HG03280 (cell line): ENCODE data around the gene CRIM1.
A peak's percentile ranks its signal among the peaks of the same experiment; 100 is the strongest.
"Not testable (repeated sequence)": the region's sequence is repeated elsewhere in the genome, so short reads cannot be mapped to it uniquely, and the experiment has no call there.

Source experiments
- ATAC-seq: cut with Tn5 transposase; IDR thresholded peaks from one replicate; pipeline ENCODE4 v1.9.1; 2021; ENCODE audit warnings: mild to moderate bottlenecking, moderate library complexity; ENCODE audit not compliant: unreplicated experiment

The CRIM1 gene

GRCh38 chr2:36351291-36351690 is 4.3 kb upstream of the CRIM1 start:
- ATAC-seq, result no peak

DNA sequence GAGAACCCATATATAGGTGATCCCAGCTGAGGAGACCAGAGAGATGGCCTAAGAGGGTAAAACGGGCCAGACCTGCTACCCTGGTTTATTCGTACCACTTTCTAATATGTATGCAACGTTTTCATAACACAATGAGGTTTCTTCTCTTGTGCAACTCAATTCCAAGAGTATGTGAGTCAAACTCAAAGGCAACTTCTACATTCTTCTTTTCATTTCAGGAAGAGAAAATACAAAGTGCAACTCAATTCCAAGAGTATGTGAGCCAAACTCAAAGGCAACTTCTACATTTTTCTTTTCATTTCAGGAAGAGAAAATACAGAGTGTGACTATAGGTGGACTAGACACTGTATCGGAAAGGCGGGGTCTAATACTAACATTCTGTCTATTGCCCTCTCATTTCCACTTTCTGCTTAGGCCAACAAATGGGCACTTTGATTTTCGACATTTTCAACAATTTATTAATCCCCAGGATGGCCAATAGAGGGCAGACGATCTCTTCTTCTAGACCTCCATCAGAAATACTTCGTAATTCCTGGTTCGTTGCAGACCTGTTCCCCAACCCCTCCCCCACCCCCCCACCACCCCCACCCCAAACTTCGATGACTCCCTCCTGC is 3.7 kb upstream of the CRIM1 start:
- ATAC-seq, result no peak

DNA sequence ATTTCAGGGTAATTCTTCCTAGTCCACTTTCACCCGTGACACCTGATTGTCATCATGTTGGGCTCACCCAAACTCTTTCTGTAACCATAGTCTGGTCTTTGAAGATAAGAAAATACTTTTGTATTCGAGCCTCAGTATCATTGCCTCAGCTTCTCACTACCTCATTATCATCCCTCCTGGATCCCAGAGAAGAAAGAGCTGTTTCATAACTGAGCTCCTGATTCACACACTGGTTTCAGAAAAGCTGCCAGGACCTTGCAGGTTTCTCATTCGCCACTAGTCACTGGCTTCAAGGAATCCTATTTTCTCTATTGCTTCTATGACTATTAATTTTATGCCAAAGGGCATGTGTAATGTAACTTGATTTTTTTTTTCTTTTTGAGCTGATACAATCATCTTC is 2.9 kb upstream of the CRIM1 start:
- ATAC-seq, result no peak

GRCh38 chr2:36354811-36355150 is 797 bp upstream of the CRIM1 start:
- no peak for ATAC-seq

DNA sequence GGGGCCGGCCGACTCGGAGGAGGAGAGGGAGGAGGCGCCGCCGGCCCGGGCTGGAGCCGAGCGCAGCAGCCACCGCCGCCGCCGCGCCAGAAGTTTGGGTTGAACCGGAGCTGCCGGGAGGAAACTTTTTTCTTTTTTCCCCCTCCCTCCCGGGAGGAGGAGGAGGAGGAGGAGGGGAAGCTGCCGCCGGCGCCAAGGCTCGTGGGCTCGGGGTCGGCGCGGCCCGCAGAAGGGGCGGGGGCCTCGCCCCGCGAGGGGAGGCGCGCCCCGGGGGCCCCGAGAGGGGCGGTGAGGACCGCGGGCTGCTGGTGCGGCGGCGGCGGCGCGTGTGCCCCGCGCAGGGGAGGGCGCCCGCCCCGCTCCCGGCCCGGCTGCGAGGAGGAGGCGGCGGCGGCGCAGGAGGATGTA is 316 bp downstream of the CRIM1 start:
- ATAC-seq, result peak; percentile 30

- ATAC-seq, result peak; percentile 4
These were observed 866 bp downstream of the CRIM1 start for GRCh38 chr2:36356298-36356989.

DNA sequence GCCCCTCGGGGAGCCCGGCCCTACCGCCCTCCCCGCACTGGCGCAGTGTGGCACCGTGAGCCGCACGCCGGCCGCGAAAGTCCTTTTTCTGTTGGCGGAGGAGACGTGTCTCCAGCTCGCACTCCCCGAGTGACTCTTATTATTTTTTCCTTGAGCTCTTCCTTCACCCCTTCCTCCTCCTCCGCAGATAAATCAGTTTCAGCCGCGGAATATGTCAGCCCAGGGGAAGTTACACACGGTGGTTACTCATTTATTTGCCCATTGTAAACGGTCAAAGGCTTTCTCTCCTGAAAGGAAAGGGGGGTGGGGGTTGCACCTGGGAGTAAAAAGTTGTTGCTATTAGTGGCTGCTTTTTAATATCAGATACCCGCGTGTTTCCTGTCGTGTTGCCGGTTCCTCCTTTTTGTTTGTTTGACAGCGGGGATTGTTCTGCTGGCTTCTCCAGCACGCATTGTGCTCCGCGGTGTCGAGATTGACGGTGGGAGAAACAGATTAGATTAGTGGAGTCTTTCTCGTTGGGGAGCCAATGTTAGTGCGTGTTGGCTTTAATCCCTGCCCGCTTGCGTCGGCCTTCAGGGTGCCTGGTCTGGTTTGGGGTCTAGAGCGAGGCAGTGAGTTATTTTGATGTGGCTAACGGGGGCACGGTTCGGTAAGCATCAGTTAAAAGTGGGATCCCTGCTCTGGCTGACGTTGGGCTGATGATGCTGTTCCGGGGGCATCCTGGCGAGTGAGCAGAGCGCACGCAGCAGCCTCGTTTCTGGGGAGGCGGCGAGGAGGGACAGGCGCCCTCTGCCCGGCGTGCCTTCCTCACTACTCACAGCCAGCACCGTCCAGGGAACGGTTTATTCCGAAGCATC is 1.6 kb downstream of the CRIM1 start:
- no peak for ATAC-seq

DNA sequence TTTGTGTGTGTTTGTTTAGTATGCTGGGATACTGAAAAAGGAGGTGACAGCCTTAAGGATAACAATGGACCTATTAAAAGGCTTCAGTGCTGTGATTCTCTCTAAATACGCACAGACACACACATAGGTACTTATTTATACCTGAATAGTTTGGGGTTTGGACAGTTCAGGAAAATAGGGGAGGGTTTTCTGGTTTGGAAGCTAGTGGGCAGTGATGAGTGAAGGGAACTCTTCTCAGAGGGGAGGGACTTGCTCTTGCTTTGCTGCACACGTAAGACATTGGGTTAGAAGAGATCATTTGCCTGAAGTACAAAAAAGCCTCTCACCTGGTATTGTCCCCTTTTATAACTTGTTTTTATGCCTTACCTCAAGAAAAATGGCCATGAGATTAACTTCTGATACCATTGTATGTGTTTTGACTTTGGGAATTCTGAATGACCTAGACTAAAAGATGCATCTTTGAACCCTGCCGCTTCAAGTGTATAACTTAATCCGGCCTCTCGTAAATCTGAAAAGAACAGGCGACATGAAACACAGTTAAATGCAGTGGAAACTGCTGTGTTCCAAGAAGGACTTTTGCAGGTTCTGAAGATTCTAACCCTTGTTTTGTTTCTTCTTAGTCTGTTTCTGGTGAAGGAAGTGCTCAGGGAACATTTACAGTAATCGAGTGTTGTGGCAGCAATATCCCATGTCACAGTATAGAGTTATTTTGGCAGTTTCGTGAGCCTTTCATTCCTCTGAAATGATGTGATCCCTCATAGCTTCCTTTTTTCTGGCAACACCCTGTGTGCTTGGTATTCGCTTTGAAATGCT is 2.5 kb downstream of the CRIM1 start:
- no peak for ATAC-seq

GRCh38 chr2:36359067-36359466 is 3.5 kb downstream of the CRIM1 start:
- no peak for ATAC-seq

DNA sequence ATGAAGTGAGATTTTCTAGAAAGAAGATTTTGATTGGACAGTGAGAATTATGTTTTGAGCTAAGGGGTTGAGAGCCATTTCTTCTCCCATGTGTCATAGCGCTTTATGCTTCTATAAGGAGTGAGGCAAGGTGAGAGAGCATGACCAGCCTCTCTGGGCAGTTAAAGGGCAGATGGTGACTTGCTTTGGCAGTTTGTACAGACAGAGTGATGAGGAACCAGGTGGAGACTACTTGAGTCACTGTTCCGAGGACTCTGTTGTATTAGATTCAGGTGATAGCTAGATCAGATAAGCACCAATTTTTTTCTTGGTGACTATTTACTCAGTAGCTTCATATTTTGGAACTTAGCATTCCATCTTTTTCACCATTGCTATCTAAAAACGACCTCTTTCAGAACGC is 4.5 kb downstream of the CRIM1 start:
- no peak for ATAC-seq

GRCh38 chr2:36360834-36361233 is 5.3 kb downstream of the CRIM1 start:
- ATAC-seq, result no peak

DNA sequence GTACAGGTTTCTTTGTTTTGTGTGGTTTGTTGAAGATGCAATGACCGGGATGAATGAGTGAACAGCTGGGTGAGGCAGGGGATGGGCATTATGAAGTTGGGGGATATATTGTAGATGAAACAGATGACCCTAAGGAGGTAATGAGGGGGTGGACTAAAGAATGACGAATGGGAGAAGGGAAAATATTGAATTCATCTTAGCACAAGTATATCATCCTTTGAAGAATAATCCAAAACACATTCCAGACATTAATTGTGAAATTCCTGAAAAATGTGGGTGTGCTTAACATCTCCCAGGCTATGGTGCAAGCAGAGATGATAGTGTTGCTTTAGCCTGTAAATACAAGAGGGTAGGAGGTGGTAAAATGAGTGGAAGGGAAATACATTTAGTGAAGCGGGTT is 5.8 kb downstream of the CRIM1 start:
- ATAC-seq, result no peak

DNA sequence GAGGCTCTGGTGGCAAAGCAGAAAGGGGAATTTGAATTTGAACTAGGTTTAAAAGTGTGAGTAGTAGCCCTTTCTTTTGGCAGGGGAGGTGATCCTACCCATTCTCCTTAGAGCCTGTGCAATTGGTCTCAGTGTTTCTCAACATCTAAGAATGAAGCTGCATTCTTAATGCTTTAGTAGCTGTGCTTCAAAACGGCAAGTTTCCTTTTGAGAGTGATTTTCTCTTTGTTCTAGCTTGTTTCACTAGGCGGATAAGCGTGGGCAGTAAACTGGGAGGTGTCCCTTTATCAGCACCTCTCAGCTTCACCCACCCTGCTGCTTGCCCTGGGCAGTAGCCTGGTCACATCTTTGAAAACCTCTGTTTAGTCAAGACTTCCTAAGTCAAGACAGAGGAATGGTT is 6.7 kb downstream of the CRIM1 start:
- ATAC-seq, result no peak

GRCh38 chr2:36363085-36363484 is 7.5 kb downstream of the CRIM1 start:
- not testable (repeated sequence) for ATAC-seq

GRCh38 chr2:36366491-36367120 is 11.0 kb downstream of the CRIM1 start:
- no peak for ATAC-seq

GRCh38 chr2:36367486-36367885 is 11.9 kb downstream of the CRIM1 start:
- ATAC-seq, result no peak

DNA sequence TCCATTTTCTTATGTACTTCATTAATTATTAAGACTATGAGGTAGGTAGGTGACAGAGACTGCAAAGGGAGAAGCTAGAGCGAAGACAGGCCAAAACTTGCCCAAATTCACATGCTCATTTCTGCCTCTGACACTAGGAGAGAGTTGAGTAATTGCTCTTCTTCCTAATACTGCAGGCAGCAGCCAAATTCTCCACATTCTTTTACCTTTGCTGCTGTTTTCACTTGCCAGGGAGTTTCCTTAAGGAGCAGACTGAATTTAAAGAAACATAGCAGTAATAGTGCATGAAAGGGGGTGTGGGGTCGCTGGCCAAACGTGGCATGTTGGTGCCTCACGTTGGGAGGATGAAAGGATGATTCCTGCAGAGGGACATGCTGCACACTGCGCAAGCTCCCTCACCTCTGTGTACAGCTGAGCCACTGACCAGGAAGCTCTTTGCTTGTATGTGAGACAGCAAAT is 12.3 kb downstream of the CRIM1 start:
- ATAC-seq, result no peak

- ATAC-seq, result no peak
These were observed 12.9 kb downstream of the CRIM1 start for GRCh38 chr2:36368438-36368837.

GRCh38 chr2:36369163-36369562 is 13.6 kb downstream of the CRIM1 start:
- no peak for ATAC-seq

- ATAC-seq, result no peak
These were observed 14.1 kb downstream of the CRIM1 start for GRCh38 chr2:36369716-36370115.

GRCh38 chr2:36370281-36370680 is 14.7 kb downstream of the CRIM1 start:
- no peak for ATAC-seq
